ENCODE measurements around the gene MAGEA2. TPM values are rescaled to one million over a fixed set of nuclear protein-coding genes. Genes with fewer than 3 reads are reported as not detected.

Gene MAGEA2, protein sequence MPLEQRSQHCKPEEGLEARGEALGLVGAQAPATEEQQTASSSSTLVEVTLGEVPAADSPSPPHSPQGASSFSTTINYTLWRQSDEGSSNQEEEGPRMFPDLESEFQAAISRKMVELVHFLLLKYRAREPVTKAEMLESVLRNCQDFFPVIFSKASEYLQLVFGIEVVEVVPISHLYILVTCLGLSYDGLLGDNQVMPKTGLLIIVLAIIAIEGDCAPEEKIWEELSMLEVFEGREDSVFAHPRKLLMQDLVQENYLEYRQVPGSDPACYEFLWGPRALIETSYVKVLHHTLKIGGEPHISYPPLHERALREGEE
- total RNA-seq = not detected in 2 replicates

DNA sequence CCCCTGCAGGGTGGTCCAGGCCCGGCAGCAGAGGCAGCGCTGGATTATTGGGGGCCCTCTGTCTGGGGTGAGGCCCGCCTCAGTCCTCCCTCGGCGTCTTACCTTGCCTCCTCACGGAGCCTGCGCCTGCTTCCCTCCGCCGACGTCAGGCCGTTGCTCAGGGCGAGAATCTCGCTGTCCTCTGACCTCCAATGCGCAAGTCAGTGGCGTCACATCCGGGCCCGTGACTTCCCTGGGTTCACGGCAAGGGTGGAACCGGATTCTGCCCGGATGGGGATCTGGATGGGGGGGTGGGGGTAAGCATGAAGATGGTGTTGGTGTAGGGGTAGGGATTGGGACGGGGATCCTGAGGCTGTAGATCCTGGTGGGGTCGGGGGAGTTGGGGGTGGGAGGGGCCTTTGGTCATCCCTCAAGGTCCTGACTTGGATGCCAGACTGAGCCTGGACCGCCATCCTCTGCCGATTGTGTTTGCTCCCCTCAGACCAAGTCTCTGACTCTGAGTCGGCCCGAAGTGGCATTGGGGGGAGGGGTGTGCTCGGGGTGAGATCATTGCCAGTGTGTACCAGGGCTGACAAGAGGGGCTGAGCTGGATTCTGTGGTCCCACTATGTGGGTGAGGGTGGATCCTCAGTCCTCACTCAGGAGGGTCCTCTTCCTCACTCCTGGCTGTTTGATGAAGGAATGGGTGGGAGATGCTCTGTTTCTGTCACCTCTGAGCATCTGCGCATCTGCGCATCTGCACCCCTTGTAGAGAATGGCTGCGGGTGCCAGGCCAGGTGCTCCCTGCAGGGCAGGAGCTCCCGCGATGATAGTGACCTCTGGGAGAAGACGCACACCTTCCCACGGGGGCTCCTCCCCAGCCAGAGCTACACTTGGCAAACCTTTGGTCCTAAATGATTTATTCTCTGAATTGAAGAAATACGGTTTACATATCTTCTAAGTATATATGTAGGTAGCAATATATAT, at the start of gene MAGEA2:
Gene MAGEA2, minus strand, starts transcription at position 157 of the 965 bp plus-strand sequence. CDS start 2,479 bp downstream, outside the sequence.

DNA sequence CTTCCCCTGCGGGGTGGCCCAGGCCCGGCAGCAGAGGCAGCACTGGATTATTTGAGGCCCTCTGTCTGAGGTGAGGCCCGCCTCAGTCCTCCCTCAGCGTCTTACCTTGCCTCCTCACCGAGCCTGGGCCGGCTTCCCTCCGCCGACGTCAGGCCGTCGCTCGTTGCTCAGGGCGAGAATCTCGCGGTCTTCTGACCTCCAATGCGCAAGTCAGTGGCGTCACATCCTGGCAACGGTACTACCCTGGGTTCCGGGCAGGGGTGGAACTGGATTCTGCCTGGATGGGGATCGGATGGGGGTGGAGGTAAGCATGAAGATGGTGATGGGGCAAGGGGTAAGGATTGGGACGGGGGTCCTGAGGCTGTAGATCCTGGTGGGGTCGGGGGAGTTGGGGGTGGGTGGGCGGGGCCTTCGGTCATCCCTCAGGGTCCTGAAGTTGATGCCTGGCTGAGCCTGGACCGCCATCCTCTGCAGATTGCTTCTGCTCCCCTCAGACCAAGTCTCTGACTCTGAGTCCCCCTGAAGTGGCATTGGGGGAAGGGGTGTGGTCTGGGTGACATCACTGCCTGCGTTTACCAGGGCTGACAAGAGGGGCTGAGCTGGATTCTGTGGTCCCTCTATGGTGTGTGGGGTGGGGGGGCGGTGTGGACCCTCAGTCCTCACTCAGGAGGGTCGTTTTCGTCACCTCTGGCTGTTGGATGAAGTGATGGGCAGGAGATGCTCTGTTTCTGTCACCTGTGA, 16.1 kb upstream of the MAGEA2 start, which contains the start of gene MAGEA6:
Gene MAGEA6, minus strand, starts transcription at position 141 of the 741 bp plus-strand sequence. CDS start 2,039 bp downstream, outside the sequence.

DNA sequence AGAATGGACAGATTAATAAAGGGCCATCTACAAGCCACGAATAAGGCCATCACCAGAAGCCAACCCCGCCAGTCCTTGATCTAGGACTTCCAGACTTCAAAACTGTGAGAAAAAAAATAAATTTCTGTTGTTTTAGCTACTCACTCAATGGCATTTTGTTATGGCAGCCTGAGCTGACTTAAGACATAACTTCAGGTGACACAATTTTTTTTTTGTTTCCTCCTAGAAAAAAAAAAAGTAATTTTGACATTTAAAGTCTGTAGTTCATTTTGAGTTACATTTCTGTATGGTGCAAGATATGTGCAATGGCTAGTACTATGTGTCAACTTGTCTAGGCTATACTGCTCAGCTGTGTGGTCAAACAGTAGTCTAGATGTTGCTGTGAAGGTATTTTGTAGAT, 5.3 kb upstream of the MAGEA2 start, which contains the start of gene CSAG3:
Gene CSAG3, plus strand, starts transcription at position 301 of the 400 bp plus-strand sequence.

DNA sequence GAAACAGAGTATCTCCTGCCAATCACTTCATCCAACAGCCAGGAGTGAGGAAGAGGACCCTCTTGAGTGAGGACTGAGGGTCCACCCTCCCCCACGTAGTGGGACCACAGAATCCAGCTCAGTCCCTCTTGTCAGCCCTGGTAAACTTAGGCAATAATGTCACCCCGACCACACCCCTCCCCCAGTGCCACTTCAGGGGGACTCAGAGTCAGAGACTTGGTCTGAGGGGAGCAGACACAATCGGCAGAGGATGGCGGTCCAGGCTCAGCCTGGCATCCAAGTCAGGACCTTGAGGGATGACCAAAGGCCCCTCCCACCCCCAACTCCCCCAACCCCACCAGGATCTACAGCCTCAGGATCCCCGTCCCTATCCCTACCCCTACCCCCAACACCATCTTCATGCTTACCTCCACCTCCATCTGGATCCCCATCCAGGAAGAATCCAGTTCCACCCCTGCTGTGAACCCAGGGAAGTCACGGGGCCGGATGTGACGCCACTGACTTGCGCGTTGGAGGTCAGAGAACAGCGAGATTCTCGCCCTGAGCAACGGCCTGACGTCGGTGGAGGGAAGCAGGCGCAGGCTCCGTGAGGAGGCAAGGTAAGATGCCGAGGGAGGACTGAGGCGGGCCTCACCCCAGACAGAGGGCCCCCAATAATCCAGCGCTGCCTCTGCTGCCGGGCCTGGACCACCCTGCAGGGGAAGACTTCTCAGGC, 20.2 kb downstream of the MAGEA2 start, which contains the start of the genes CSAG1 and MAGEA12:
Gene CSAG1, minus strand, starts transcription at position 461 of the 715 bp plus-strand sequence. CDS start 1,261 bp downstream, outside the sequence.
Gene MAGEA12, plus strand, starts transcription at position 497 of the 715 bp plus-strand sequence. CDS start 2,405 bp downstream, outside the sequence.

DNA sequence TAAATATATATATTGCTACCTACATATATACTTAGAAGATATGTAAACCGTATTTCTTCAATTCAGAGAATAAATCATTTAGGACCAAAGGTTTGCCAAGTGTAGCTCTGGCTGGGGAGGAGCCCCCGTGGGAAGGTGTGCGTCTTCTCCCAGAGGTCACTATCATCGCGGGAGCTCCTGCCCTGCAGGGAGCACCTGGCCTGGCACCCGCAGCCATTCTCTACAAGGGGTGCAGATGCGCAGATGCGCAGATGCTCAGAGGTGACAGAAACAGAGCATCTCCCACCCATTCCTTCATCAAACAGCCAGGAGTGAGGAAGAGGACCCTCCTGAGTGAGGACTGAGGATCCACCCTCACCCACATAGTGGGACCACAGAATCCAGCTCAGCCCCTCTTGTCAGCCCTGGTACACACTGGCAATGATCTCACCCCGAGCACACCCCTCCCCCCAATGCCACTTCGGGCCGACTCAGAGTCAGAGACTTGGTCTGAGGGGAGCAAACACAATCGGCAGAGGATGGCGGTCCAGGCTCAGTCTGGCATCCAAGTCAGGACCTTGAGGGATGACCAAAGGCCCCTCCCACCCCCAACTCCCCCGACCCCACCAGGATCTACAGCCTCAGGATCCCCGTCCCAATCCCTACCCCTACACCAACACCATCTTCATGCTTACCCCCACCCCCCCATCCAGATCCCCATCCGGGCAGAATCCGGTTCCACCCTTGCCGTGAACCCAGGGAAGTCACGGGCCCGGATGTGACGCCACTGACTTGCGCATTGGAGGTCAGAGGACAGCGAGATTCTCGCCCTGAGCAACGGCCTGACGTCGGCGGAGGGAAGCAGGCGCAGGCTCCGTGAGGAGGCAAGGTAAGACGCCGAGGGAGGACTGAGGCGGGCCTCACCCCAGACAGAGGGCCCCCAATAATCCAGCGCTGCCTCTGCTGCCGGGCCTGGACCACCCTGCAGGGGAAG, 39.5 kb downstream of the MAGEA2 start, which contains the start of gene MAGEA2B:
Gene MAGEA2B, plus strand, starts transcription at position 814 of the 973 bp plus-strand sequence. CDS start 2,479 bp downstream, outside the sequence.

DNA sequence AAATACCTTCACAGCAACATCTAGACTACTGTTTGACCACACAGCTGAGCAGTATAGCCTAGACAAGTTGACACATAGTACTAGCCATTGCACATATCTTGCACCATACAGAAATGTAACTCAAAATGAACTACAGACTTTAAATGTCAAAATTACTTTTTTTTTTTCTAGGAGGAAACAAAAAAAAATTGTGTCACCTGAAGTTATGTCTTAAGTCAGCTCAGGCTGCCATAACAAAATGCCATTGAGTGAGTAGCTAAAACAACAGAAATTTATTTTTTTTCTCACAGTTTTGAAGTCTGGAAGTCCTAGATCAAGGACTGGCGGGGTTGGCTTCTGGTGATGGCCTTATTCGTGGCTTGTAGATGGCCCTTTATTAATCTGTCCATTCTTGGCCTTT, 44.5 kb downstream of the MAGEA2 start, which contains the start of gene CSAG2:
Gene CSAG2, minus strand, starts transcription at position 101 of the 400 bp plus-strand sequence. CDS start 161 bp downstream, outside the sequence.

Other genes starting within 250 kb of the MAGEA2 start
- 0.16 and 0.24 TPM in 2 replicates for gene GABRQ, start 115.9 kb downstream of the MAGEA2 start, total RNA-seq
- not detected in 2 replicates for gene MAGEA3, start 55.0 kb downstream of the MAGEA2 start, total RNA-seq
- not detected in 2 replicates for gene CSAG2, start 44.6 kb downstream of the MAGEA2 start, total RNA-seq
- not detected in 2 replicates for gene MAGEA2B, start 39.2 kb downstream of the MAGEA2 start, total RNA-seq
- not detected in 2 replicates for gene CSAG1, start 20.1 kb downstream of the MAGEA2 start, total RNA-seq
- not detected in 2 replicates for gene MAGEA12, start 20.1 kb downstream of the MAGEA2 start, total RNA-seq
- not detected in 2 replicates for gene CSAG3, start 5.4 kb upstream of the MAGEA2 start, total RNA-seq
- not detected in 2 replicates for gene MAGEA6, start 15.8 kb upstream of the MAGEA2 start, total RNA-seq
- gene CETN2, start 76.9 kb upstream of the MAGEA2 start, total RNA-seq = 29.9 and 44.4 TPM in 2 replicates
- 18.2 and 24.5 TPM in 2 replicates for gene NSDHL, start 77.2 kb upstream of the MAGEA2 start, total RNA-seq
- 7.8 and 14.3 TPM in 2 replicates for gene ZNF185, start 144.2 kb upstream of the MAGEA2 start, total RNA-seq
- gene PNMA5, start 240.3 kb upstream of the MAGEA2 start, total RNA-seq = not detected in 2 replicates